Stimulated activated CD8-positive, alpha-beta memory T cell treated with anti-CD3 and anti-CD28 coated beads, Interleukin-4, amount 100 ng/mL, for 1 hour (primary cell): Measurements from ENCODE around the gene F2.

ENCODE experiments used
- DNase-seq, 2 donors: peaks; one replicate each; pipeline ENCODE4 v3.0.0-alpha.2; 2020; ENCODE audit warnings: low read depth in 2 of 2, low spot score in 1 of 2

The F2 gene

DNA sequence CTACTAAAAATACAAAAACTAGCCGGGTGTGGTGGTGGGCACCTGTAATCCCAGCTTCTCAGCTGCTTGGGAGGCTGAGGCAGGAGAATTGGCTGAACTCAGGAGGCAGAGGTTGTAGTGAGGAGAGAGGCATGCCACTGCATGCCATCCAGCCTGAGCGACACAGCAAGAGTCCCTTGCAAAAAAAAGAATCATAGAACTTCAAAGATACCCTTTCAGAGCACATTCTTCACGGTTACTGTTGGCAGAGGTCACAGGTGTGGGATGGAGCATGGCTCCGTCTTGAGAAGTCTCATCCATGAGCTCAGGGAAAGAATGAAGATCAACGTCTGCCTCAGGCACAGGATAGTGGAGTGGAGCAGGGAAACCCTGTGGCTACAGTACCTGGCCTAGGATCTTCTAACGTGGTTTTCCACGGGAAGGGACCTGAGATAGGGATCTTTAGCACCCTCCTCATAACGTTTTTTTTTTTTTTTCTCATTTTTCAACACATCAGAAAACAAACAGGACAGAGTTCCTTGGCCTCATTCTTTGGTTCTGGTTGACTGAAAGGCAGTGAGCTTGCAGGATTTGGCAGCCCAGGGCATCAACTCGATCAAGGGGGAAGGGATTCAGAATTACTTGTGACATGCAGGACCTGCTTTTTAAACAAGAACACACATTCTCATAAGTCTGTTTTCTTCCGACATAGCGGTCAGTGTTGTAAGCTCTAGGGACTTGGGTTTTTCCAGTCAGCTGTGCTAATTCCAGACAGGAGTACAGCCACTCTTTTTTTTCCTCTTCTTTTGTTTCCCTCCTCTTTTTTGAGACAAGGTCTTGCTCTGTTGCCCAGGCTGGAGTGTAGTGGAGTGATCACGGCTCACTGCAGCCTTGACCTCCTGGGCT is 22.8 kb downstream of the F2 start:
- no peak for DNase-seq

DNA sequence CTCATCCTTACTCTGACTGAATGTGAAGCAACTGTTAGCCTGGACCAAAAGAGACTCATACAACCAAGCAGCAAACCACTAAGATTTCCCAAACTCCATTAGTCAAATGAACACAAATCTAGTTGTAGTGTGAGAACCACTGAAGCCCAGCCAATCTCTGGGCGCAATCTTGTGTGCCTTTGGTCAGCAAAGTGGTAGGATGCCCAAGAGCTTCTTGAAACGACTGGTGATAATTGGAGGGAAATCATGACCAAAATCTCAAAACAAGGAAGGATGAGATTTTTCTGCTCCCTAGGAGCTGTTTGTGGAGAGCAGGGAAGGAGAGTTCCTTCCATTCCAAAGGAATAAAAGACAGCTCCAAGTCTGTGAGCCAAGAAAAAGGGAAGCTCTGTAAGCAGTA is 24.0 kb downstream of the F2 start:
- no peak for DNase-seq

- no peak for DNase-seq
These were observed 24.8 kb downstream of the F2 start for GRCh38 chr11:46743693-46744339.

GRCh38 chr11:46745328-46745727 is 26.3 kb downstream of the F2 start:
- DNase-seq, result no peak

GRCh38 chr11:46745995-46746394 is 27.0 kb downstream of the F2 start:
- no peak for DNase-seq

DNA sequence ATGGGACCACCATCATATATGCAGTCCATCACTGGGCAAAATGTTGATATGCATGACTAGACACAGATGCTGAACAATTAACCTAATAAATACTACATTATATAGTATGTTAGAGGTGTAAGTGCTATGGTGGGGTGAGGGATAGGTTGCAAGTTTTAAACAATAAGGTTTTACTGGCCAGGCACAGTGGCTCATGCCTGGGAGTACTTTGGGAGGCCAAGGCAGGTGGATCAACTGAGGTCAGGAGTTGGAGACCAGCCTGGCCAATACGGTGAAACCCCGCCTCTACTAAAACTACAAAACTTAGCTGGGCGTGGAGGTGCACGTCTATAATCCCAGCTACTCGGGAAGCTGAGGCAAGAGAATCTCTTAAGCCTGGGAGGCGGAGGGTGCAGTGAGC is 28.1 kb downstream of the F2 start:
- no peak for DNase-seq

- DNase-seq, result no peak
These were observed 36.9 kb downstream of the F2 start for GRCh38 chr11:46755962-46756361.

GRCh38 chr11:46759196-46759595 is 40.2 kb downstream of the F2 start:
- no peak for DNase-seq

DNA sequence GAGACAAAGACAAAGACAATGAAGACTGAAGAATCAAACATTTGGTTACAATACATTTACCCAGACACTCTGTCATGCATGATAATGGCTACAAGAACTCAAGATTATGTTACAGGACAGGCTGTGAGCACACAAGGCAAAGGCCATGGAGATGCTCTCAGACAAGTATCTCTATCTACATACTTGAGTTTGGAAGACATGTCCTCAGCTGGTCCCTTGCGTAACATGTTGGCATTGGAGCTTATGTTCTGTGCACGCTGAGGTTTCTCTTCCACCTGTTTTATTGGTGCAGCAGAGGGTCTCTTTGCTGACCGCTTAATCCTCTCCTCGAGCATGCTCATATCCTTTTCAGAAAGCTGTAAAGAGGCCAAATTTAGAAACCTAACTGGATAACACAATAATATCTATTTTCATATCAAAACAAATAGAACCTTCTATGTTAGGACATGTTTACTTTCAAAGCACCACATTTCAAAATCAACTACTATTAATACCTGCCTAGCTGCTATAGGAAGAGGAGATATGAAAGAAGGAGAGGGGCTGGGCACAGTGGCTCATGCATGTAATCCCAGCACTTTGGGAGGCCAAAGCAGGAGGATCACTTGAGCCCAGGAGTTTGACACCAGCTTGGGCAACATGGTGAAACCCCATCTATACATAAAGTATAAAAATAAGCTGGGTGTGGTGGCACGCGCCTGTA is 41.6 kb downstream of the F2 start:
- no peak for DNase-seq

DNA sequence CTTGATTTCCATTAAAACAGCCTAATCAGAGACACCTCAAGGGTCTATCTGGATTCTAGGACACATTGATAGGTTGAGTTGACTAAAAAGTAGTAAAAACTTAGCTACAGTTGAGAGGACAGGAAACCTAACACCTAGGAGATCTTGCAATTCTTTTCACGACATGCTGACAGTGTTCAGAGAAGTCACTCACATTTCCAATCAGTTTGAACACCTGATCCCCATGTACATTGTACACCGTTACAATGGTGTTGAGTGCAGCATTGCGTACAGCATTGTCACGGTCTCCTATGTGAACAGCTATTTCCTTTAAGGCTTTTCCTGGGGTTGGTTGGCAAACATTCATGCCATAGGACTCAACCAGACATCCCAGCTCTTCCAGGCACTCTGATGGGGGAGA is 42.8 kb downstream of the F2 start:
- no peak for DNase-seq

- DNase-seq, result no peak
These were observed 43.2 kb downstream of the F2 start for GRCh38 chr11:46762248-46762647.

GRCh38 chr11:46766656-46767055 is 47.6 kb downstream of the F2 start:
- no peak for DNase-seq

DNA sequence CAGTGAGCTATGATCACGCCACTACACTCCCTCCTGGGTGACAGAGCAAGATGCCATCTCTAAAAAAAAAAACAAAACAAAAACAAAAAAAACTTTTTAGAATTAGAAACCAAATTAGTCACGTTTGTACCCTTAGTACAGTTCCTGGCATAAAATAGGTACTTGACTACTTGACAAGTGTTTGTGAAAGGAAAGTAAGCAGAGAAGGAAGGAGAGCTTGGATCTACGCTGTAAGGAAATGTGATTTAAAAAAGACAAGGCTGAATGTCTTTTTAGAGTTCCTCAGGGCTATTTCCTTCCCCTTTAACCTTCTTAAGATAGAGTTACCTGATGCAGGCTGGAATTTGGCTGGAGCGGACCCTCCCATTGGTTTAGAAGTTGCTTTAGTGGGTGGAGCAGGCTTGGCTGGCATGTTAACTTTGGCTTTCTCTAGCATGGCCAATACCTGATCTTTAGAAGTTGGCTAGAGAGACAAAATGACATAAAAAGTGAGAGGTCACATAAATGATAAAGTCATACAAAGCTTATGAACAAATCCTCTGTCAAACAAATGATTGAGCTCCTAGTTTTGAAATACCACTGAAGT is 50.7 kb downstream of the F2 start:
- no peak for DNase-seq

- no peak for DNase-seq
These were observed 57.9 kb downstream of the F2 start for GRCh38 chr11:46776878-46777277.

DNA sequence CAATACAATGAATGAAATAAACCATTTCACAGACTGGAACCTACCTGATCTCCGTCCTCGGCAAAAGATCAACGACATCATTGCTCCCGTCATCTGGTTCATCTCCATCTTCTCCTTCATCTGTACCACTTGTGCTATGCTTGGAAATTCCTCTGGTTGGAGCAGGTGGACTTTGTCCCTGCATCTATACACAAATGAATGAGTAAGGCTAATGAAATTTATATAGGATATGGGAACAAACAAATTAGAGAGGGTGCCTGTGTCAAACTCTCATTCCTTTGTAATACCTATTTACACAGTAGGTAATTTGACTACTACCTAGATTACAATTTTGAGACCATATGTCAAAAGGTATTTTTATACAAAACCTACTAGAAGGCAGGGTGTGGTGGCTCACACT is 59.4 kb downstream of the F2 start:
- no peak for DNase-seq
